Pancreas (tissue), 10 donors: Measurements from ENCODE around the gene DAW1. TPM values are rescaled to one million over a fixed set of nuclear protein-coding genes. Genes with fewer than 3 reads are reported as not detected.
A peak's percentile ranks its signal among the peaks of the same experiment; 100 is the strongest.

ENCODE experiments used
- ATAC-seq, 4 donors: fragments of 200-7000 bp; cut with Tn5 transposase; one replicate each; pipeline versions ENCODE4 v1.8.0 to v1.9.1; 2020; ENCODE audit warnings: mild to moderate bottlenecking in 4 of 4, moderate library complexity in 4 of 4
- DNase-seq, 6 donors: peaks; one replicate each; pipeline ENCODE4 v3.0.0-alpha.2; 2020
- FAIRE-seq: peaks from 2 replicates; lab custom pipeline; 2012; peaks lifted over from hg19 to GRCh38; lab: Jason Lieb, UNC
- H3K27ac ChIP-seq, 4 donors: fragments of 200-600 bp; sonication (generic); 1 replicate in 3 of 4; 2 replicates in 1 of 4; pipeline versions ENCODE4 v1.5.0 to v1.8.0; 2020
- H3K27me3 ChIP-seq, 4 donors: fragments of 200-600 bp; one replicate each; pipeline ENCODE4 v1.8.0; 2021
- H3K36me3 ChIP-seq, 3 donors: fragments of 200-600 bp; sonication (generic) in 1 of 3; one replicate each; pipeline versions ENCODE4 v1.5.0 to v1.8.0; 2020 to 2021
- H3K4me1 ChIP-seq, 3 donors: fragments of 200-600 bp; one replicate each; pipeline ENCODE4 v1.8.0; 2021
- H3K4me3 ChIP-seq, 4 donors: fragments of 200-600 bp; sonication (generic) in 2 of 4; one replicate each; pipeline versions ENCODE4 v1.5.0 to v1.8.0; 2020 to 2021
- H3K9me3 ChIP-seq, 4 donors: fragments of 200-600 bp; one replicate each; pipeline ENCODE4 v1.8.0; 2021
- WGBS, 2 donors: extraction: QIAGEN DNeasy Blood & Tissue Kit; methylation state at CpG; one replicate each; pipeline ENCODE4 v1.1.7; 2013; 5-methylcytosine and 5-hydroxymethylcytosine counted together
- intact Hi-C, 3 donors: fragments of 100-400 bp; cut with DNase I; formaldehyde crosslinking; loops; one replicate each; pipeline versions ENCODE4 v1.11.1 to v1.14.2; 2022
- polyA plus RNA-seq, 2 donors: library from polyadenylated mRNA; stranded (reverse); fragments of 200-250 nt; gene quantifications; one replicate each; pipeline ENCODE4 v1.2.3, GENCODE V29; 2013
- total RNA-seq, 6 donors: library from RNA; stranded (reverse); fragmentation: NEBNext Ultra II Directional in 4 of 6; extraction: Animal tissue kit (Norgen Biotek cat#: 25700) in 4 of 6; gene quantifications; one replicate each; pipeline versions ENCODE4 v1.2.1 to v1.2.4, GENCODE V29; 2021 to 2023
- TF ChIP-seq, protein P1 (sequence below), 4 donors: fragments of 200-600 bp; sonication (generic) in 3 of 4; IDR thresholded peaks; one replicate each; pipeline versions ENCODE4 v1.5.0 to v1.8.0; 2021; ENCODE audit warnings: antibody characterized with exemption in 4 of 4
- donor health status: healthy with polysubstance abuse.
- donor health status: DM: no; HTN: no; CAD: no; lungs with moderate emphysema.
- donor health status: DM: no; HTN: no; CAD: no.
- donor health status: control.
- donor health status: control.
- donor health status: Bipolar disorder and iron deficiency.
- donor health status: DM: yes; HTN: yes; CAD: no.
- donor health status: DM: no; HTN: no; CAD: no.
- donor health status: DM: no; HTN: no; CAD: no.
- donor health status: DM: yes; HTN: yes; CAD: no.

DAW1 gene, protein sequence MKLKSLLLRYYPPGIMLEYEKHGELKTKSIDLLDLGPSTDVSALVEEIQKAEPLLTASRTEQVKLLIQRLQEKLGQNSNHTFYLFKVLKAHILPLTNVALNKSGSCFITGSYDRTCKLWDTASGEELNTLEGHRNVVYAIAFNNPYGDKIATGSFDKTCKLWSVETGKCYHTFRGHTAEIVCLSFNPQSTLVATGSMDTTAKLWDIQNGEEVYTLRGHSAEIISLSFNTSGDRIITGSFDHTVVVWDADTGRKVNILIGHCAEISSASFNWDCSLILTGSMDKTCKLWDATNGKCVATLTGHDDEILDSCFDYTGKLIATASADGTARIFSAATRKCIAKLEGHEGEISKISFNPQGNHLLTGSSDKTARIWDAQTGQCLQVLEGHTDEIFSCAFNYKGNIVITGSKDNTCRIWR
- total RNA-seq (under 1 TPM in 1 of 6 donors, not detected in 5; 0.25 TPM), polyA plus RNA-seq (not detected)

DNA sequence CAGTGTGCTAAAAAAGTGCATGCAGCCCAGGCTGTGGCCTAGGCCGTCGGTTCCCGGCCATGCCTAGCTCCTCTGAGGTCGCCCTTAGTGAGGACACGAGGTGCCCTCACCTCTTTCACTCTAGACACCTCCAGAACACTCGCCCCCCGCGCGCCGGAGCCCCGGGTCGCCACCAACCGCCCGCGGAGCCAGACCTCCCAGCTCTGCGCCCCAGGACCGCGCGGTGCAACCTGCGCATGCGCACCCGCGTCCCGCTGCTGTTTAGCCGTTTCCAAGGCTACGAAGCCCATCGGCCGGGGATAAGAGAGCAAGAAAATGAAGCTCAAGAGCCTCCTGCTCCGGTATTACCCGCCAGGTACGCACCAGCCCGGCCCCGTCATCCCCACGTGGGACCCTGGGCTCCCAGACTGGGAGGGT lies at the start of gene DAW1:
TSS of gene DAW1 (plus strand) at position 257 of the 417 bp plus-strand sequence. CDS start at position 316, 59 bp downstream.
- Histone ChIP-seq H3K9me3 (no peaks in the 10 kb centered on the region), H3K36me3 (no peaks in the 10 kb centered on the region), H3K27ac (no peak within 1 kb of the TSS), H3K4me3 (peak within 1 kb of the TSS in 2 of 4 donors; percentile 7 to 39), H3K4me1 (no peaks in the 10 kb centered on the region), H3K27me3 (peaks cover 0 to 6% (median 1%) of the 10 kb centered on the region in 4 donors)
- 5% methylated on average over 29 to 34 of the region's 34 CpGs for WGBS, 2 donors
- peak; percentile 22 to 83 (median 46) for DNase-seq
- FAIRE-seq = no peak
- TF ChIP-seq, protein P1, sequence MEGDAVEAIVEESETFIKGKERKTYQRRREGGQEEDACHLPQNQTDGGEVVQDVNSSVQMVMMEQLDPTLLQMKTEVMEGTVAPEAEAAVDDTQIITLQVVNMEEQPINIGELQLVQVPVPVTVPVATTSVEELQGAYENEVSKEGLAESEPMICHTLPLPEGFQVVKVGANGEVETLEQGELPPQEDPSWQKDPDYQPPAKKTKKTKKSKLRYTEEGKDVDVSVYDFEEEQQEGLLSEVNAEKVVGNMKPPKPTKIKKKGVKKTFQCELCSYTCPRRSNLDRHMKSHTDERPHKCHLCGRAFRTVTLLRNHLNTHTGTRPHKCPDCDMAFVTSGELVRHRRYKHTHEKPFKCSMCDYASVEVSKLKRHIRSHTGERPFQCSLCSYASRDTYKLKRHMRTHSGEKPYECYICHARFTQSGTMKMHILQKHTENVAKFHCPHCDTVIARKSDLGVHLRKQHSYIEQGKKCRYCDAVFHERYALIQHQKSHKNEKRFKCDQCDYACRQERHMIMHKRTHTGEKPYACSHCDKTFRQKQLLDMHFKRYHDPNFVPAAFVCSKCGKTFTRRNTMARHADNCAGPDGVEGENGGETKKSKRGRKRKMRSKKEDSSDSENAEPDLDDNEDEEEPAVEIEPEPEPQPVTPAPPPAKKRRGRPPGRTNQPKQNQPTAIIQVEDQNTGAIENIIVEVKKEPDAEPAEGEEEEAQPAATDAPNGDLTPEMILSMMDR (IDR thresholded peaks at IDR 0.05) = no peak
- ATAC-seq = peak; percentile 67 to 89 (median 86)
- intact Hi-C loops = no loop called here

DNA sequence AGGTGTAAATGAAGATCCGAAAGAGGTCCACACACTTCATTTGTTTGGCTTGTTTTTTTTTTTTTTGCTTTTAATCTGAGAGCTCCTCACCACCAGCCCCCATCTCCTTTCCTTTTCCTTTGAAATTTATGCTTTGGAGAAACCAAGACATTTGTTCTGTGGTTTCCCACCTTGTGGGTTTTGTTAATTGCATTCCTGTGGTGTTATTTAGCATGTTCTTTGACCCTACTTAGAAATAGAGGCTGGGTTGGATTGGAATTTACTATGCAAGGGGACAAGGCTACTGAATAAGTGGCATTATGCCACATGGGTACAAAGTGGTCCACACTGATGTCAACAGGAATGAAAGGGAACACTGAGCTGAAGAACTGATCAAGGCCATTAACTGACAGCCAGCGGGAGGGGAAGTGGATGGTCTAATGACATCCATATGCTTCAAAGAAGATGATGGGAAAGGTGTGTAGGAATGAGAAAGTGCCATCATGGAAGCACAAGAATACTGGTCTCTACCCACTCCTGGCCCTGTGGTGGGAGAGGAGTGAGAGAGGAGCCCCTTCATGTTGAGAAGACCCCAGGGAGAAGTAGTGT lies 48.9 kb upstream of the DAW1 start:
- ATAC-seq (no peak), FAIRE-seq (no peak), DNase-seq (no peak)
- no peaks in the 10 kb centered on the region for H3K36me3 ChIP-seq
- H3K9me3 ChIP-seq = no peaks in the 10 kb centered on the region
- H3K4me3 ChIP-seq = no peak overlapping the region
- TF ChIP-seq, protein P1 (IDR thresholded peaks at IDR 0.05) = no peak
- no peak overlapping the region for H3K27ac ChIP-seq
- intact Hi-C loops = no loop called here
- H3K27me3 ChIP-seq = no peaks in the 10 kb centered on the region
- WGBS, 2 donors = 70 to 77% methylated on average over 2 of the region's 2 CpGs
- no peaks in the 10 kb centered on the region for H3K4me1 ChIP-seq

DNA sequence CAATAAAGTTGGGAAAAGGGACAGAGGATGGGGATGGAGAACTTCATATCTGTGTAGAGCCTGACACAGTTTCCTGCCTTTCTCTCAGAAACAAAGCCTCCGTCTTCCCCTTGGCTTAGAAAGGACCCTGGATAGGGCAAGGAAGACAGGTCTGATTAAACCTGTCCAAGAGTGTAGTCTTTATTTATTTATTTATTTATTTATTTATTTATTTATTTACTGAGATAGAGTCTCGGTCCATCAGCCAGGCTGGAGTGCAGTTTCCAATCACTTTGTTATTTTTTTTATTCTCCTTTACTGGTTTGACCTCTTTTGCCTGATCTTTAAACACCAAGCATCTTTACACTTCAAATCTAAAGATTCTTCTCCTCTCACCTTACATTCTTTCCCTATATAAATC lies 47.5 kb upstream of the DAW1 start:
- WGBS, 2 donors = 47 to 48% methylated on average over 2 of the region's 2 CpGs
- Histone ChIP-seq H3K4me3 (no peak overlapping the region), H3K9me3 (no peaks in the 10 kb centered on the region), H3K27ac (no peak overlapping the region), H3K36me3 (no peaks in the 10 kb centered on the region), H3K27me3 (no peaks in the 10 kb centered on the region), H3K4me1 (no peaks in the 10 kb centered on the region)
- ATAC-seq (no peak), FAIRE-seq (no peak), DNase-seq (no peak)
- intact Hi-C loops = no loop called here
- TF ChIP-seq, protein P1 (IDR thresholded peaks at IDR 0.05) = no peak

DNA sequence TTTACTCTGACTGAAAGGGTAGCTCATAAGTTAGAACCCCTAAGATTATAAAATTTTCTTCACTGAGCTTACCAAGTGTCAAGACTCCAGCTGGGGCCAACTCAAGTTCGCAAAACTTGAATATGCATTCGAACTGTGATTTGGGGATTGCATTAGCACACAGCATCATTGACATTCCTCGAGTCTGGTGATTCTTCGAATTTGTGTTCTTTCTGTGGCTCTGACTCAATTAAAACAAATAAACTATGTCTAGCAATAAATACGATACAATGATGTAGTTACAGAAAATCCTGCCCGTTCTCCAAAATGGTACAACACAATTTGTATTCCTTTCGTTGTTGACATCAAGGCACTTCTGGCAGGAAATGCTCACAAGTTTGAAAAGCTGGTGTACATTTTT lies 46.7 kb upstream of the DAW1 start:
- TF ChIP-seq, protein P1 (IDR thresholded peaks at IDR 0.05) = no peak
- WGBS, 2 donors = 74 to 81% methylated on average over 7 of the region's 7 CpGs

More for the DNA sequence above, 46.7 kb upstream of the DAW1 start:
- intact Hi-C loops = no loop called here
- Histone ChIP-seq H3K4me3 (no peak overlapping the region), H3K27me3 (no peaks in the 10 kb centered on the region), H3K9me3 (no peaks in the 10 kb centered on the region), H3K4me1 (no peaks in the 10 kb centered on the region), H3K27ac (no peak overlapping the region), H3K36me3 (no peaks in the 10 kb centered on the region)
- no peak for ATAC-seq
- no peak for FAIRE-seq
- DNase-seq = no peak
